ENCODE data around the gene HMCN1. TPM values are rescaled to one million over a fixed set of nuclear protein-coding genes. Genes with fewer than 3 reads are reported as not detected.

HMCN1 gene
- polyA plus RNA-seq, 3 donors, result 58.5 to 61.5 (median 59.8) TPM

GRCh38 chr1:185795181-185795580 lies 61.0 kb downstream of the HMCN1 start:
- no peak for DNase-seq (ENCODE audit: low read depth in 3 of 3, low spot score in 2 of 3)

GRCh38 chr1:185798505-185798904 lies 64.3 kb downstream of the HMCN1 start:
- no peak for DNase-seq (ENCODE audit: low read depth in 3 of 3, low spot score in 2 of 3)

GRCh38 chr1:185803241-185803640 lies 69.0 kb downstream of the HMCN1 start:
- DNase-seq (ENCODE audit: low read depth in 3 of 3, low spot score in 2 of 3), result no peak

GRCh38 chr1:185804206-185804605 lies 70.0 kb downstream of the HMCN1 start:
- no peak for DNase-seq (ENCODE audit: low read depth in 3 of 3, low spot score in 2 of 3)

- DNase-seq (ENCODE audit: low read depth in 3 of 3, low spot score in 2 of 3), result no peak
Observed at GRCh38 chr1:185804608-185805007, 70.4 kb downstream of the HMCN1 start.

GRCh38 chr1:185807275-185807674 lies 73.1 kb downstream of the HMCN1 start:
- DNase-seq (ENCODE audit: low read depth in 3 of 3, low spot score in 2 of 3), result no peak

- no peak for DNase-seq (ENCODE audit: low read depth in 3 of 3, low spot score in 2 of 3)
Observed at GRCh38 chr1:185808631-185809030, 74.4 kb downstream of the HMCN1 start.

GRCh38 chr1:185811073-185811709 lies 77.0 kb downstream of the HMCN1 start:
- DNase-seq (ENCODE audit: low read depth in 3 of 3, low spot score in 2 of 3), result no peak

- DNase-seq (ENCODE audit: low read depth in 3 of 3, low spot score in 2 of 3), result no peak
Observed at GRCh38 chr1:185812934-185813333, 78.7 kb downstream of the HMCN1 start.

- DNase-seq (ENCODE audit: low read depth in 3 of 3, low spot score in 2 of 3), result peak in 1 of 3 donors; percentile 10
Observed at GRCh38 chr1:185813401-185813979, 79.3 kb downstream of the HMCN1 start.

- no peak for DNase-seq (ENCODE audit: low read depth in 3 of 3, low spot score in 2 of 3)
Observed at GRCh38 chr1:185816460-185816859, 82.3 kb downstream of the HMCN1 start.

DNA sequence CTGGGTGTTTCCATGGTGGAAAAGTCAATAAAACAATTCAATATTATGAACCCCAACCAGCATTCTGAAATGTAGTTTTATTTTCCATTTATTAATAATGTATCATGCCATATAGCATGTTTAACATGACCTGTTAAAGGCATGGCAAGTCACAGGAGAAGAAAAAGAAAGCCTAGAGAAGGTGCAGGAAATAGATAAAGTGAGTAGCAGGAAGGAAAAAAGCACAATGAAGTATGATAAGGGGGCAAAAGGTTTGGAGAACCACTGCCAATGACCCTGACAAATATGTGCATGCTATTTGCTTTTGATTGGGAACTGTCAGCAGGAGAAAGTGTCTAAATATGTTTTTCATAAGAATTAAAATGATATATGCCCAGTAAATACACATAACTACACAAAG lies 85.6 kb downstream of the HMCN1 start:
- DNase-seq (ENCODE audit: low read depth in 3 of 3, low spot score in 2 of 3), result no peak

DNA sequence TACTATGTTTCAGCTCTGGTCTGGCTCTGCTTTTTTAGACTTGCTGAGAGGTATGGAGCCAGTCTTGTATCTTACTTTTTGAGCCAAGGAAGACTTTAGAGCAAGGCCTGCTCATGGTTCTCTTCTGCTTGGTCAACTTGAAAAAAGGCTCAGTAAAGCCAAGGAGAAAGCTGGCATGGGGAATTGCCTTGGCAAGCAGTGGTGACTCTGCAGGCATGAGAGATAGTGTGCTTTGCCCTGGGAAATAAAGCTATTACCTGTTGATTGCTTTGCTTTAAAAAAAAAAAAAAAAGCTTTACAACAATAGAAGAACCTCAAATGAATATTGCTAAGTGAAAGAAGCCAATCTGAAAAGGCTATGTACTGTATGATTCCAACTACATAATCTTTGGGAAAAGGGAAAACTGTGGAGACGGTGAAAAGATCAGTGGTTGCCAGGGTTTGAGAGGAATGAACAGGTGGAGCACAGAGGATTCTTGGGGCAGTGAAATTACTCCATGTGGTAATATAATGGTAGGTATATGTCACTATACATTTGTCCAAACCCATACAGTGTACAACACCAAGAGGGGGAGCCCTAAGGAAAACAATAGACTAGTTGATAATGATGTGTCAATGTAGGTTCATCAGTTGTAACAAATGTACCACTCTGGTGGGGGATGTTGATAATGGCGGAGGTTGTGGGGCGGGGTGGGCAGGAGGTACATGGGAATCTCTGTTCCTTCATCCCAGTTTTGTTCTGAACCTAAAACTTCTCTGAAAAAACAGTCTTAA lies 87.6 kb downstream of the HMCN1 start:
- no peak for DNase-seq (ENCODE audit: low read depth in 3 of 3, low spot score in 2 of 3)

GRCh38 chr1:185823467-185823866 lies 89.3 kb downstream of the HMCN1 start:
- DNase-seq (ENCODE audit: low read depth in 3 of 3, low spot score in 2 of 3), result no peak

DNA sequence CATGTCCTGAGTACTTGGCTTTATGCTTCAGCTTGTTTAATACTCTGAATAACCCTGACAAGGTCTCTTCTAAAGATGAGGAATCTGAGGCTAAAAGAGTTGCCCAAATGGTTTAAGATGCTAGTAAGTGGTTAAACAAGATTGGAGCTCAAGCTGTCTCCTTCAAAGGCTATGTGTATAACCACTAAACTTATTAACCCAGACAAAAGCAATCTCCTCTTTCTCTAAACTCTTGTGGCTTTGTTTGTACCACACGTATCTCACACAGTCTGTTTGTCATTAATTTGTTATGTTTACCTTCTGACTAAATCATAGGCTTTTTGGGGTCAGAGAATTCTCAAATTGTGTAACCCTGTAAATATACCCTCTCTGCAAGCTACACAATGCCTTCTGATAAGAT lies 89.9 kb downstream of the HMCN1 start:
- DNase-seq (ENCODE audit: low read depth in 3 of 3, low spot score in 2 of 3), result no peak

DNA sequence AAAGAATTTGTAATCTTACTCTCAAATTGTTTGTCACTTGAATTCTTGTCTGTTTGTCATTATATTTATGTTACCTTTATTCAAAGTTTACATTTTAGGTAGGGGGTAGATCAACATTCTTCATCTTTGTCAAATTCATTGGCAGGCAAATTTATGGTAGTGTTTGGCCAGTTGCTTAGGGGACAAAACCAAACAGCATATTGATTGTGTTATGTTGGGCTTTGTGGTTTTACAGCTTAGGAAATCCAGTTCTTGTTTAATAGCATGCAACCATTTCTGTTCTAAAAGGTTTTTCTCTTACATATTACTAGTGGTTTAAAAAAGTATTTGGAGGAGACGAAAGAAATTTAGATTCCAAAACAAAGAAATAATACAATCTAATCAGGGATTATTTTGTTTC lies 91.4 kb downstream of the HMCN1 start:
- no peak for DNase-seq (ENCODE audit: low read depth in 3 of 3, low spot score in 2 of 3)

- no peak for DNase-seq (ENCODE audit: low read depth in 3 of 3, low spot score in 2 of 3)
Observed at GRCh38 chr1:185834371-185834905, 100.2 kb downstream of the HMCN1 start.

- no peak for DNase-seq (ENCODE audit: low read depth in 3 of 3, low spot score in 2 of 3)
Observed at GRCh38 chr1:185835191-185835590, 101.0 kb downstream of the HMCN1 start.

DNA sequence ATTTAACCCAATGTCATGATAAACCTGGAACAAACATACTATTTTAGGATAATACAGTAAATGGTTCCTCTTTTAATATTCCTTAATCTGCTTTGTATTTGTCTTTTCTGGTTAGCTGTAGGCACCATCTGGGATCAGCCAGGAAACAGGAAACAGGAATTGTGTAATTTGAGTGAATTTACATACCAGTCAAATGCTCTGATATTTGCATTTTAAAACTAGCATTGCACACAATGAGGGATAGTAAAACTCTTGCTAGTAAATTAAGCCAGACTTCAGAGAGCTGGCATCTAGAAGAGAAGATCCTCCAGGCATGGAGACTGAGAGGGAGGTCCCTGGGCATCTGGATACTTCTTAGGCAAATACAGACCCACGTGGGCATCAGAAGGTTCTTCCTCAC lies 103.5 kb downstream of the HMCN1 start:
- DNase-seq (ENCODE audit: low read depth in 3 of 3, low spot score in 2 of 3), result no peak

- no peak for DNase-seq (ENCODE audit: low read depth in 3 of 3, low spot score in 2 of 3)
Observed at GRCh38 chr1:185838111-185838510, 103.9 kb downstream of the HMCN1 start.

GRCh38 chr1:185840880-185841279 lies 106.7 kb downstream of the HMCN1 start:
- no peak for DNase-seq (ENCODE audit: low read depth in 3 of 3, low spot score in 2 of 3)
